H1 (cell line): ENCODE results near the gene CYB5B. TPM values are rescaled to one million over a fixed set of nuclear protein-coding genes. Genes with fewer than 3 reads are reported as not detected.

Source experiments
- CHD7 ChIP-seq: fragments of 300-600 bp; sonication (generic); IDR thresholded peaks from 2 replicates; pipeline ENCODE4 v1.7.1; 2012; ENCODE audit warnings: low read length, moderate library complexity, mild to moderate bottlenecking, inconsistent platforms; ENCODE audit not compliant: insufficient replicate concordance
- polyA plus RNA-seq, 7 experiments: library from polyadenylated mRNA; depleted of rRNA in 3 of 7; stranded (reverse) in 5 of 7; unstranded in 2 of 7; fragments of >200 nt in 5 of 7; fragments of 200-250 nt in 2 of 7; gene quantifications; 1 replicate in 5 of 7; 2 replicates in 1 of 7; 4 replicates in 1 of 7; pipeline versions ENCODE4 v1.2.1 to v1.2.3, GENCODE V29; 2011 to 2013; ENCODE audit warnings: missing spikeins in 2 of 7, mixed read lengths in 2 of 7
- total RNA-seq: library from RNA; stranded (reverse); fragmentation: NEBNext Ultra II Directional; extraction: Animal tissue kit (Norgen Biotek cat#: 25700); gene quantifications from 2 replicates; pipeline ENCODE4 v1.2.1, GENCODE V29; 2021

CYB5B gene
- total and polyA plus RNA-seq, 2 of the 8 experiments (the other 6 are each of a cell fraction or from before 2014, with no cell fraction given), result 108 to 127 TPM

DNA sequence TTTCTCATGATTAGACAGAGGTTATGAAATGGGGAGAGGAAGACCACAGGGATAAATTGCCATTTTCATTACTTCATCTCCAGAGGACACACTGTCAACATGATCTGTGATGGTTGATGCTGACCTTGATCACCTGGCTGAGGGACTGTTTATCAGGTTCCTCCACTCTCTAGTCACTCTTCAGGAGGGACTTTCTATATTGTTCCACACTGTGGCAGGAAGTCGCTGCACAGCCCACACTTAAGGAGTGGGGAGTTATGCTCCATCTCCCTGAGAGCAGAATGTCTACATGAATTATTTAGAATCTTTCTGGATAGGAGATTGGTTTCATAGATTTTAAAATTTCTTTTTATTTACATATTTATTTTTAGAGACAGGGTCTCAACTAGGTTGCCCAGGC lies 46.7 kb downstream of the CYB5B start (continued):
- no peak for TF ChIP-seq CHD7
